Astrocyte of the cerebellum (primary cell): ENCODE measurements around the gene CLSTN1.

ENCODE experiments used
- DNase-seq: peaks from one replicate; pipeline ENCODE4 v3.0.0-alpha.2; 2011; ENCODE audit warnings: low read depth
- H3K4me3 ChIP-seq: 2 replicates; pipeline ENCODE4 v1.5.1; 2011; ENCODE audit warnings: mild to moderate bottlenecking, low read depth, low read length, moderate library complexity
- CTCF ChIP-seq: IDR thresholded peaks from 2 replicates; pipeline ENCODE4 v1.5.1; 2012; ENCODE audit warnings: low read length, low read depth, moderate library complexity, mild to moderate bottlenecking; ENCODE audit errors: missing control alignments
- in situ Hi-C: cut with HindIII; loops from 2 replicates; pipeline ENCODE4 v1.10.0; 2017; ENCODE audit warnings: low sequenced_read_pairs

Gene CLSTN1

GRCh38 chr1:9861360-9861759, 37.6 kb upstream of the CLSTN1 start:
- H3K4me3 ChIP-seq, result no peak overlapping the region
- in situ Hi-C loops, result no loop called here
- no peak for TF ChIP-seq CTCF
- DNase-seq, result no peak

- no peak for DNase-seq
- in situ Hi-C loops, result no loop called here
- no peak for TF ChIP-seq CTCF
- no peak overlapping the region for H3K4me3 ChIP-seq
These were observed 37.1 kb upstream of the CLSTN1 start for GRCh38 chr1:9860887-9861286.

GRCh38 chr1:9859281-9860014, 35.7 kb upstream of the CLSTN1 start:
- H3K4me3 ChIP-seq, result no peak overlapping the region
- DNase-seq, result no peak
- TF ChIP-seq CTCF, result no peak
- in situ Hi-C loops, result no loop called here

GRCh38 chr1:9858293-9859035, 34.7 kb upstream of the CLSTN1 start:
- TF ChIP-seq CTCF, result no peak
- in situ Hi-C loops, result no loop called here
- no peak for DNase-seq
- no peak overlapping the region for H3K4me3 ChIP-seq

- TF ChIP-seq CTCF, result no peak
- H3K4me3 ChIP-seq, result no peak overlapping the region
- DNase-seq, result no peak
- in situ Hi-C loops, result no loop called here
These were observed 31.4 kb upstream of the CLSTN1 start for GRCh38 chr1:9855186-9855585.

GRCh38 chr1:9853249-9853595, 29.5 kb upstream of the CLSTN1 start:
- in situ Hi-C loops, result no loop called here
- no peak for TF ChIP-seq CTCF

More at GRCh38 chr1:9853249-9853595, 29.5 kb upstream of the CLSTN1 start:
- H3K4me3 ChIP-seq, result no peak overlapping the region
- DNase-seq, result no peak
